K562 (cell line): ENCODE results near the gene PYM1. TPM values are rescaled to one million over a fixed set of nuclear protein-coding genes. Genes with fewer than 3 reads are reported as not detected.

Experiments
- BACH1 ChIP-seq: fragments of 200-800 bp; sonication (Bioruptor generic); IDR thresholded peaks from 2 replicates; pipeline ENCODE4 v1.6.1; 2016; ENCODE audit warnings: missing genetic modification characterization, missing compliant biosample characterization
- CBX3 ChIP-seq, 2 experiments: IDR thresholded peaks; 1 replicate in 1 of 2; 2 replicates in 1 of 2; pipeline ENCODE4 v1.6.1; 2012; ENCODE audit warnings: inconsistent platforms in 2 of 2, low read length in 2 of 2, borderline replicate concordance in 1 of 2, control low read depth in 1 of 2
- HDAC3 ChIP-seq: fragments of 450-650 bp; IDR thresholded peaks from 2 replicates; pipeline ENCODE4 v1.6.1; 2018; ENCODE audit warnings: borderline replicate concordance, mild to moderate bottlenecking, moderate library complexity; ENCODE audit not compliant: partially characterized antibody
- HNRNPL ChIP-seq: fragments of 200-400 bp; formaldehyde crosslinking; IDR thresholded peaks from 2 replicates; pipeline ENCODE4 v1.6.1; 2017; ENCODE audit warnings: low read depth, mild to moderate bottlenecking, low read length
- KDM1A ChIP-seq, 2 experiments: fragments of 450-650 bp; IDR thresholded peaks; 2 replicates each; pipeline ENCODE4 v1.6.1; 2016; ENCODE audit warnings: mild to moderate bottlenecking in 2 of 2
- KLF10 ChIP-seq: fragments of 250-450 bp; sonication (Bioruptor Pico); IDR thresholded peaks from 2 replicates; pipeline ENCODE4 v1.6.1; 2021; ENCODE audit warnings: matching md5 sums
- MBD2 ChIP-seq: sonication (generic); IDR thresholded peaks from 2 replicates; pipeline ENCODE4 v1.6.1; 2016; ENCODE audit warnings: low read depth, borderline replicate concordance
- NEUROD1 ChIP-seq: fragments of 150-350 bp; IDR thresholded peaks from 2 replicates; pipeline ENCODE4 v1.6.1; 2014; ENCODE audit warnings: borderline replicate concordance, low read length, low read depth; ENCODE audit not compliant: partially characterized antibody
- PML ChIP-seq: IDR thresholded peaks from 2 replicates; pipeline ENCODE4 v1.6.1; 2012; ENCODE audit warnings: low read length, inconsistent platforms
- POLR2AphosphoS2 ChIP-seq: IDR thresholded peaks from 2 replicates; pipeline ENCODE4 v1.6.1; 2012; ENCODE audit warnings: low read length, improper control_type of control experiment
- SMAD4 ChIP-seq: fragments of 250-450 bp; sonication (Bioruptor Pico); conservative IDR thresholded peaks from 2 replicates; pipeline ENCODE4 v1.8.0; 2021; ENCODE audit warnings: inconsistent platforms, mild to moderate bottlenecking, moderate library complexity
- SP2 ChIP-seq: IDR thresholded peaks from 2 replicates; pipeline ENCODE4 v1.6.1; 2011; ENCODE audit warnings: mild to moderate bottlenecking, low read depth, low read length, moderate library complexity; ENCODE audit not compliant: poor library complexity, severe bottlenecking; ENCODE audit errors: extremely low read depth
- TFAP4 ChIP-seq: sonication (generic); formaldehyde crosslinking; IDR thresholded peaks from 2 replicates; pipeline ENCODE4 v1.8.0; 2022; ENCODE audit warnings: missing genetic modification reagents, mild to moderate bottlenecking, moderate library complexity, borderline replicate concordance
- ZBTB5 ChIP-seq: fragments of 450-650 bp; IDR thresholded peaks from 2 replicates; pipeline ENCODE4 v1.6.1; 2017; ENCODE audit warnings: antibody characterized with exemption
- ZFP1 ChIP-seq: fragments of 450-650 bp; formaldehyde crosslinking; IDR thresholded peaks from 2 replicates; pipeline ENCODE4 v1.4.0; 2020; ENCODE audit warnings: mild to moderate bottlenecking, mixed read lengths
- ZNF175 ChIP-seq: fragments of 200-800 bp; sonication (Bioruptor generic); IDR thresholded peaks from 2 replicates; pipeline ENCODE4 v1.6.1; 2016; ENCODE audit warnings: low read depth, mild to moderate bottlenecking, missing genetic modification characterization, missing compliant biosample characterization
- ZNF695 ChIP-seq: fragments of 450-650 bp; formaldehyde crosslinking; IDR thresholded peaks from 2 replicates; pipeline ENCODE4 v1.4.0; 2020; ENCODE audit warnings: mild to moderate bottlenecking, moderate library complexity
- ZNF696 ChIP-seq: fragments of 250-450 bp; sonication (Bioruptor Pico); conservative IDR thresholded peaks from 2 replicates; pipeline ENCODE4 v1.4.0; 2020; ENCODE audit warnings: mild to moderate bottlenecking, moderate library complexity
- polyA plus RNA-seq, 8 experiments: library from polyadenylated mRNA; depleted of rRNA in 4 of 8; stranded (reverse) in 5 of 8; unstranded in 3 of 8; fragments of >200 nt; fragmentation: Nextera tagmentation in 2 of 8; fragmentation: Illumina TruSeq in 1 of 8; extraction: Ambion mirVana in 2 of 8; extraction: Trizol in 1 of 8; gene quantifications; 2 replicates each; pipeline versions ENCODE4 v1.2.1 to v1.2.3, GENCODE V29; 2011 to 2014; ENCODE audit warnings: inconsistent platforms in 1 of 8, missing spikeins in 1 of 8
- total RNA-seq, 7 experiments: library from RNA; depleted of rRNA in 6 of 7; stranded (reverse); fragments of >200 nt in 6 of 7; fragmentation: Illumina TruSeq in 2 of 7; extraction: Trizol in 2 of 7; gene quantifications; 2 replicates each; pipeline versions ENCODE4 v1.2.1 to v1.2.3, GENCODE V29; 2011 to 2021; ENCODE audit warnings: low replicate concordance in 1 of 7
- TF ChIP-seq, protein P1 (sequence below): fragments of 450-650 bp; IDR thresholded peaks from one replicate; pipeline ENCODE4 v1.6.1; 2018; ENCODE audit warnings: mild to moderate bottlenecking, moderate library complexity; ENCODE audit not compliant: partially characterized antibody
- TF ChIP-seq, protein P2 (sequence below): fragments of 450-650 bp; IDR thresholded peaks from 2 replicates; pipeline ENCODE4 v1.6.1; 2016; ENCODE audit warnings: mild to moderate bottlenecking

PYM1 gene
- total and polyA plus RNA-seq, 9 of the 15 experiments (the other 6 are each of a cell fraction or from before 2014, with no cell fraction given), result 29.0 to 51.3 (median 34.1) TPM

DNA sequence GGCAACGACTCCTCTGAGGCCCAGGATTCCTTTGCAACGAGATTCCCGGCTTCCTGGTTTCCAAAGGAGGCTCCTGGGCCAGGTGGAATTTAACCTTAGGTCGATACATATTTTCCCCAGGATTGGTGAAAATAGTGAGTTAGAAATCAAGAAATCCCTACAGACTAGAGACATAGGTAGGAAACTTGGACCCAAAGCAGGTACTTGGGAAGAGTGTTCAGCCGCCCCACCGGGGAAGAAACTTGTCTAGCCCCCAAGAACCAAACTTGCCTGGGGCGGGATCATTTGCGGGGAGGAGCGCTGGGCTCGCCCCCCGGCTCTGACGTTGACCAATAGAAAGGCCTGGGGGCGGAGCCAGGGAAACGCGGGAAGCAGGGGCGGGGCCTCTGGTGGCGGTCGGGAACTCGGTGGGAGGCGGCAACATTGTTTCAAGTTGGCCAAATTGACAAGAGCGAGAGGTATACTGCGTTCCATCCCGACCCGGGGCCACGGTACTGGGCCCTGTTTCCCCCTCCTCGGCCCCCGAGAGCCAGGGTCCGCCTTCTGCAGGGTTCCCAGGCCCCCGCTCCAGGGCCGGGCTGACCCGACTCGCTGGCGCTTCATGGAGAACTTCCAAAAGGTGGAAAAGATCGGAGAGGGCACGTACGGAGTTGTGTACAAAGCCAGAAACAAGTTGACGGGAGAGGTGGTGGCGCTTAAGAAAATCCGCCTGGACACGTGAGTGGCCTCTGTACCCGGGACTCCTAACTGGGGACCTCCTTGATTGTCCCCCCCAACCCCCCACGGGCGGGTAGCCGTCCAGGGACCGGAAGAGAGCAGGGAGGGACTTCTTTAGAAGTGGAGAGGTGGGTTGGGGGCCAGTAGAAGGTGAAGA, 39.0 kb upstream of the PYM1 start, which contains the start of gene CDK2 (continued):
- TF ChIP-seq, protein P1, sequence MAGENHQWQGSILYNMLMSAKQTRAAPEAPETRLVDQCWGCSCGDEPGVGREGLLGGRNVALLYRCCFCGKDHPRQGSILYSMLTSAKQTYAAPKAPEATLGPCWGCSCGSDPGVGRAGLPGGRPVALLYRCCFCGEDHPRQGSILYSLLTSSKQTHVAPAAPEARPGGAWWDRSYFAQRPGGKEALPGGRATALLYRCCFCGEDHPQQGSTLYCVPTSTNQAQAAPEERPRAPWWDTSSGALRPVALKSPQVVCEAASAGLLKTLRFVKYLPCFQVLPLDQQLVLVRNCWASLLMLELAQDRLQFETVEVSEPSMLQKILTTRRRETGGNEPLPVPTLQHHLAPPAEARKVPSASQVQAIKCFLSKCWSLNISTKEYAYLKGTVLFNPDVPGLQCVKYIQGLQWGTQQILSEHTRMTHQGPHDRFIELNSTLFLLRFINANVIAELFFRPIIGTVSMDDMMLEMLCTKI, result no peak
- TF ChIP-seq BACH1 (tag), result no peak
- no peak for TF ChIP-seq HDAC3
- peak; percentile 53; the same call in 1 of the 2 replicates for TF ChIP-seq PML
- peak; percentile 41; the same call in 1 of the 2 replicates for TF ChIP-seq TFAP4 (CRISPR knock-in tag)
- no peak for TF ChIP-seq ZNF175 (CRISPR knock-in tag)
- TF ChIP-seq ZFP1 (CRISPR knock-in tag), result no peak
- TF ChIP-seq CBX3 (IDR thresholded peaks at IDR 0.05; ENCODE audit: borderline replicate concordance in 1 of 2, low read length in 2 of 2), result no peak
- no peak for TF ChIP-seq KLF10 (CRISPR knock-in tag)
- no peak for TF ChIP-seq NEUROD1
- no peak for TF ChIP-seq KDM1A (IDR thresholded peaks at IDR 0.05)
- TF ChIP-seq ZBTB5, result no peak
- no peak for TF ChIP-seq POLR2AphosphoS2
- no peak for TF ChIP-seq ZNF696
- no peak for TF ChIP-seq ZNF695 (CRISPR knock-in tag)
- TF ChIP-seq, protein P2, sequence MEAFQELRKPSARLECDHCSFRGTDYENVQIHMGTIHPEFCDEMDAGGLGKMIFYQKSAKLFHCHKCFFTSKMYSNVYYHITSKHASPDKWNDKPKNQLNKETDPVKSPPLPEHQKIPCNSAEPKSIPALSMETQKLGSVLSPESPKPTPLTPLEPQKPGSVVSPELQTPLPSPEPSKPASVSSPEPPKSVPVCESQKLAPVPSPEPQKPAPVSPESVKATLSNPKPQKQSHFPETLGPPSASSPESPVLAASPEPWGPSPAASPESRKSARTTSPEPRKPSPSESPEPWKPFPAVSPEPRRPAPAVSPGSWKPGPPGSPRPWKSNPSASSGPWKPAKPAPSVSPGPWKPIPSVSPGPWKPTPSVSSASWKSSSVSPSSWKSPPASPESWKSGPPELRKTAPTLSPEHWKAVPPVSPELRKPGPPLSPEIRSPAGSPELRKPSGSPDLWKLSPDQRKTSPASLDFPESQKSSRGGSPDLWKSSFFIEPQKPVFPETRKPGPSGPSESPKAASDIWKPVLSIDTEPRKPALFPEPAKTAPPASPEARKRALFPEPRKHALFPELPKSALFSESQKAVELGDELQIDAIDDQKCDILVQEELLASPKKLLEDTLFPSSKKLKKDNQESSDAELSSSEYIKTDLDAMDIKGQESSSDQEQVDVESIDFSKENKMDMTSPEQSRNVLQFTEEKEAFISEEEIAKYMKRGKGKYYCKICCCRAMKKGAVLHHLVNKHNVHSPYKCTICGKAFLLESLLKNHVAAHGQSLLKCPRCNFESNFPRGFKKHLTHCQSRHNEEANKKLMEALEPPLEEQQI, result no peak
- TF ChIP-seq SMAD4 (CRISPR knock-in tag), result no peak
- no peak for TF ChIP-seq HNRNPL
- TF ChIP-seq MBD2, result peak; percentile 49; the same call in 1 of the 2 replicates
- no peak for TF ChIP-seq SP2
